ENCODE results near the gene CLEC16A. TPM values are rescaled to one million over a fixed set of nuclear protein-coding genes. Genes with fewer than 3 reads are reported as not detected.

CLEC16A gene
- total and polyA plus RNA-seq, 9 of the 15 experiments (the other 6 are each of a cell fraction or from before 2014, with no cell fraction given) = 1.00 to 22.3 (median 10.0) TPM

DNA sequence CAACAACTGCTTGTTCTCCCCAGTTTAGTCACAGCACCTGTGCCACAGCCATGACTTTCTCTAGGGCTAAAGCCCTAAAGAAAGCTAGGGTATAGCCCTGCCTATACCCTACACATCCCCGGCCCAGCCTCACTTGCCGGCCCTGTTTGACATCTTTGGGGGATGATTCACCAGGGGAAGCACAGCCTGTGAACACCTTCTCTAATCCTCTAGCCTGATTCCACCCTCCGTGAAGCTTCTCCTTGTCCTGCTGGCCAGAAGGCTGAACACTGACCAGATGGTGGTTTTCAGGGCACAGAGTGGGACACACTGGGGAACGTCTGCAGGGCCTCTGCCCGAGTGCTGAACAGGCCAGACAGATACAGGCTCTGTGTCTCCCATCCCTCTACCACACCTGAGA lies 6.0 kb downstream of the CLEC16A start:
- no peak for TF ChIP-seq STAT5A (IDR thresholded peaks at IDR 0.05; ENCODE audit: borderline replicate concordance, low read length)
- TF ChIP-seq, protein P1, sequence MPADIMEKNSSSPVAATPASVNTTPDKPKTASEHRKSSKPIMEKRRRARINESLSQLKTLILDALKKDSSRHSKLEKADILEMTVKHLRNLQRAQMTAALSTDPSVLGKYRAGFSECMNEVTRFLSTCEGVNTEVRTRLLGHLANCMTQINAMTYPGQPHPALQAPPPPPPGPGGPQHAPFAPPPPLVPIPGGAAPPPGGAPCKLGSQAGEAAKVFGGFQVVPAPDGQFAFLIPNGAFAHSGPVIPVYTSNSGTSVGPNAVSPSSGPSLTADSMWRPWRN (IDR thresholded peaks at IDR 0.05; ENCODE audit: low read depth) = no peak
- TF ChIP-seq, protein P2, sequence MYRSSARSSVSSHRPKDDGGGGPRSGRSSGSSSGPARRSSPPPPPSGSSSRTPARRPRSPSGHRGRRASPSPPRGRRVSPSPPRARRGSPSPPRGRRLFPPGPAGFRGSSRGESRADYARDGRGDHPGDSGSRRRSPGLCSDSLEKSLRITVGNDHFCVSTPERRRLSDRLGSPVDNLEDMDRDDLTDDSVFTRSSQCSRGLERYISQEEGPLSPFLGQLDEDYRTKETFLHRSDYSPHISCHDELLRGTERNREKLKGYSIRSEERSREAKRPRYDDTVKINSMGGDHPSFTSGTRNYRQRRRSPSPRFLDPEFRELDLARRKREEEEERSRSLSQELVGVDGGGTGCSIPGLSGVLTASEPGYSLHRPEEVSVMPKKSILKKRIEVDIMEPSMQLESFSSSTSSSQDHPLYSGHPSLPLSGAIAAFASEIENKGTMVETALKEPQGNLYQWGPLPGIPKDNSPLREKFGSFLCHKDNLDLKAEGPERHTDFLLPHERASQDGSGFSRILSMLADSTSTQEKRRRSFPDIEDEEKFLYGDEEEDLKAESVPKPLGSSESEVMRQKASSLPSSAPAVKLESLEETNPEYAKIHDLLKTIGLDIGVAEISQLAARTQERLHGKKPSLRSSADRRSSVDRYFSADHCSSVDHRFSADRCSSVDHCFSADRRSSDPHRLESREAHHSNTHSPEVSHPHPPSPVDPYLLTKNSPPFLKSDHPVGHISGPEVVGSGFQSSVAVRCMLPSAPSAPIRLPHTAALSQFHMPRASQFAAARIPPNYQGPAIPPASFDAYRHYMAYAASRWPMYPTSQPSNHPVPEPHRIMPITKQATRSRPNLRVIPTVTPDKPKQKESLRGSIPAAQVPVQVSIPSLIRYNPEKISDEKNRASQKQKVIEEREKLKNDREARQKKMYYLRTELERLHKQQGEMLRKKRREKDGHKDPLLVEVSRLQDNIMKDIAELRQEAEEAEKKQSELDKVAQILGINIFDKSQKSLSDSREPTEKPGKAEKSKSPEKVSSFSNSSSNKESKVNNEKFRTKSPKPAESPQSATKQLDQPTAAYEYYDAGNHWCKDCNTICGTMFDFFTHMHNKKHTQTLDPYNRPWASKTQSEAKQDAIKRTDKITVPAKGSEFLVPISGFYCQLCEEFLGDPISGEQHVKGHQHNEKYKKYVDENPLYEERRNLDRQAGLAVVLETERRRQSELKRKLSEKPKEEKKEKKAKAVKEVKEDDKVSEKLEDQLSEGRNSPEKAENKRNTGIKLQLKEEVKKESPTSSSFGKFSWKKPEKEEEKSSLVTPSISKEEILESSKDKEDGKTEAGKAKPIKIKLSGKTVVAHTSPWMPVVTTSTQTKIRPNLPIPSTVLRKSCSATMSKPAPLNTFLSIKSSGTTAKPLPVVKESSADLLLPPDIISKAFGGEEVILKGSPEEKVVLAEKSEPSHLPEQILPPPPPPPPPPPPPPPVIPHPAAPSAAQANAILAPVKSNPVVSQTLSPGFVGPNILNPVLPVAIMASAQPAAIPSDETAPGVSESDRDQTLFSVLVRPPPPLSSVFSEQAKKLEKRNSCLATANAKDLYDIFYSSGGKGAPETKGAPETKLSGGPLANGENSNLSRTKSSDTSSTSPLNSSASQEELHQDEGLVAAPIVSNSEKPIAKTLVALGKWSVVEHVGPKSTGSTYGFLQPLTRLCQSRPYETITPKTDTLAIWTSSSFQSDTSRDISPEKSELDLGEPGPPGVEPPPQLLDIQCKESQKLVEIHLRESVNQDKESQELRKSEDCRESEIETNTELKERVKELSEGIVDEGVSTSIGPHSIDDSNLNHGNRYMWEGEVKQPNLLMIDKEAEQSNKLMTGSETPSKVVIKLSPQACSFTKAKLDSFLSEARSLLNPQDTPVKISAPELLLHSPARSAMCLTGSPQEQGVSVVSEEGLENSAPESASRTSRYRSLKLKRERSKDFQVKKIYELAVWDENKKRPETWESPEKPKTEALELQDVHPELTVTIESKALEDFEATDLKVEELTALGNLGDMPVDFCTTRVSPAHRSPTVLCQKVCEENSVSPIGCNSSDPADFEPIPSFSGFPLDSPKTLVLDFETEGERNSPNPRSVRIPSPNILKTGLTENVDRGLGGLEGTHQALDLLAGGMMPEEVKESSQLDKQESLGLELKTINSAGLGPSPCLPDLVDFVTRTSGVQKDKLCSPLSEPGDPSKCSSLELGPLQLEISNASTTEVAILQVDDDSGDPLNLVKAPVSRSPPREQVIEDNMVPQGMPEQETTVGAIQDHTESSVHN (IDR thresholded peaks at IDR 0.05; ENCODE audit: borderline replicate concordance in 1 of 2, low read depth in 1 of 2) = no peak
- TF ChIP-seq ZNF174 (CRISPR knock-in tag; IDR thresholded peaks at IDR 0.05) = no peak
- no peak for TF ChIP-seq ZNF212 (CRISPR knock-in tag; IDR thresholded peaks at IDR 0.05)
- TF ChIP-seq MTA2 (IDR thresholded peaks at IDR 0.05; ENCODE audit: low read depth) = no peak
- no peak for TF ChIP-seq GABPA (tag; conservative IDR thresholded peaks at IDR 0.05; ENCODE audit: low read depth)
- no peak for TF ChIP-seq NCOA2 (IDR thresholded peaks at IDR 0.05; ENCODE audit: partially characterized antibody in 2 of 2)
- TF ChIP-seq GATAD2A (IDR thresholded peaks at IDR 0.05) = no peak
- TF ChIP-seq POLR3G (IDR thresholded peaks at IDR 0.05; ENCODE audit: extremely low read depth, insufficient read length, insufficient replicate concordance) = no peak
- no peak for TF ChIP-seq POLR2AphosphoS5 (IDR thresholded peaks at IDR 0.05; ENCODE audit: control insufficient read depth, insufficient read depth, low read depth, low read length)
- no peak for TF ChIP-seq CHCHD3 (CRISPR knock-in tag; IDR thresholded peaks at IDR 0.05)
- 63% methylated on average over 5 of the region's 5 CpGs for WGBS (ENCODE audit: insufficient coverage, low coverage, missing lambda C conversion rate)
- Histone ChIP-seq H4K20me1 (replicated peaks; ENCODE audit: control insufficient read depth, insufficient read depth, low read length) (peaks cover 21% of the 10 kb centered on the region), H2AFZ (ENCODE audit: low read depth, low read length) (no peak overlapping the region), H3K79me2 (ENCODE audit: control insufficient read depth, insufficient read depth, low read length) (peaks cover 51% of the 10 kb centered on the region), H3K4me2 (ENCODE audit: insufficient read depth, low read length) (no peak overlapping the region), H3K9me3 (replicated peaks; ENCODE audit: control insufficient read depth, insufficient read depth, low read depth, low read length) (no peaks in the 10 kb centered on the region), H3K9ac (ENCODE audit: insufficient read depth in 1 of 2, low read depth in 2 of 2, low read length in 2 of 2) (no peak overlapping the region), H3K27me3 (ENCODE audit: control insufficient read depth in 2 of 2, insufficient read depth in 2 of 2, low read length in 2 of 2) (no peaks in the 10 kb centered on the region), H3K27ac (ENCODE audit: extremely low read depth, low read depth, low read length) (no peak overlapping the region), H3K36me3 (ENCODE audit: control insufficient read depth, insufficient read depth, low read length) (no peaks in the 10 kb centered on the region), H3K4me3 (no peak overlapping the region), H3K9me1 (ENCODE audit: control insufficient read depth, insufficient read depth, low read length) (no peaks in the 10 kb centered on the region), H3K4me1 (replicated peaks in 1 of 2; ENCODE audit: control insufficient read depth in 2 of 2, insufficient read depth in 2 of 2, low read length in 2 of 2) (peaks cover 19 to 24% of the 10 kb centered on the region in 2 experiments; a peak in 4 of 5 replicates)
- ChIA-PET CTCF (ENCODE audit: low intra/inter-chr PET ratio) (interaction anchor here (0.5 kb wide), 1 partner anchor 598 kb away, joined by 3 read pairs; no protein-coding TSS in a partner anchor), POLR2A (interaction anchor here (0.9 kb wide), 1 partner anchor 304 kb away, joined by 3 read pairs; no protein-coding TSS in a partner anchor)
- FAIRE-seq (no peak), ATAC-seq (no peak), DNase-seq (ENCODE audit: extremely low read depth in 1 of 4, low spot score in 3 of 4) (no peak)
- intact Hi-C loops (cut with micrococcal nuclease) (loop anchor here (5.0 kb wide), 1 partner anchor 422 kb away; no protein-coding TSS in a partner anchor), in situ Hi-C loops (cut with MboI) (loop anchor here (10.0 to 25.0 kb wide), 3 partner anchors 587 to 864 kb away; partner anchors contain the start of gene SNN)
- no TSS peak for BruUV-seq (replicated peaks)

All from K562 (cell line).